Lower leg skin (tissue), 4 donors: ENCODE measurements around the gene PEX14. TPM values are rescaled to one million over a fixed set of nuclear protein-coding genes. Genes with fewer than 3 reads are reported as not detected.

ENCODE experiments used
- DNase-seq, 2 donors: peaks; one replicate each; pipeline ENCODE4 v3.0.0-alpha.2; 2019; ENCODE audit warnings: low spot score in 2 of 2
- H3K4me3 ChIP-seq: fragments of 200-600 bp; sonication (generic); 2 replicates; pipeline ENCODE4 v1.5.1; 2017; ENCODE audit warnings: mild to moderate bottlenecking, low read depth; ENCODE audit not compliant: poor library complexity, severe bottlenecking
- CTCF ChIP-seq, 3 donors: fragments of 450-650 bp; IDR thresholded peaks; one replicate each; pipeline ENCODE4 v1.5.1; 2016; ENCODE audit warnings: antibody characterized with exemption in 3 of 3, mild to moderate bottlenecking in 3 of 3, moderate library complexity in 2 of 3
- POLR2A ChIP-seq, 2 donors: fragments of 450-650 bp; IDR thresholded peaks; one replicate each; pipeline ENCODE4 v1.6.1; 2016 to 2017; ENCODE audit warnings: antibody characterized with exemption in 2 of 2, mild to moderate bottlenecking in 1 of 2, moderate library complexity in 1 of 2
- WGBS, 2 donors: methylation state at CpG; one replicate each; pipeline ENCODE4 v1.1.5; 2018; 5-methylcytosine and 5-hydroxymethylcytosine counted together
- intact Hi-C: fragments of 100-400 bp; cut with DNase I; formaldehyde crosslinking; loops from one replicate; pipeline ENCODE4 v1.15.0; 2023; ENCODE audit warnings: low total_unique reads
- total RNA-seq, 4 donors: library from RNA; depleted of rRNA; stranded (reverse); fragments of >200 nt; gene quantifications; one replicate each; pipeline ENCODE4 v1.1.0, GENCODE V29; 2016

Gene PEX14
- total RNA-seq, 4 donors from 2014 or later, result 14.1 to 22.8 (median 18.9) TPM

GRCh38 chr1:10631121-10631810 lies 156.5 kb downstream of the PEX14 start:
- no peak for DNase-seq
- H3K4me3 ChIP-seq, result no peak overlapping the region
- TF ChIP-seq POLR2A (IDR thresholded peaks at IDR 0.05) (no peak), CTCF (IDR thresholded peaks at IDR 0.05) (no peak)
- intact Hi-C loops, result no loop called here
- 86 to 92% methylated on average over 19 to 20 of the region's 20 CpGs for WGBS, 2 donors

DNA sequence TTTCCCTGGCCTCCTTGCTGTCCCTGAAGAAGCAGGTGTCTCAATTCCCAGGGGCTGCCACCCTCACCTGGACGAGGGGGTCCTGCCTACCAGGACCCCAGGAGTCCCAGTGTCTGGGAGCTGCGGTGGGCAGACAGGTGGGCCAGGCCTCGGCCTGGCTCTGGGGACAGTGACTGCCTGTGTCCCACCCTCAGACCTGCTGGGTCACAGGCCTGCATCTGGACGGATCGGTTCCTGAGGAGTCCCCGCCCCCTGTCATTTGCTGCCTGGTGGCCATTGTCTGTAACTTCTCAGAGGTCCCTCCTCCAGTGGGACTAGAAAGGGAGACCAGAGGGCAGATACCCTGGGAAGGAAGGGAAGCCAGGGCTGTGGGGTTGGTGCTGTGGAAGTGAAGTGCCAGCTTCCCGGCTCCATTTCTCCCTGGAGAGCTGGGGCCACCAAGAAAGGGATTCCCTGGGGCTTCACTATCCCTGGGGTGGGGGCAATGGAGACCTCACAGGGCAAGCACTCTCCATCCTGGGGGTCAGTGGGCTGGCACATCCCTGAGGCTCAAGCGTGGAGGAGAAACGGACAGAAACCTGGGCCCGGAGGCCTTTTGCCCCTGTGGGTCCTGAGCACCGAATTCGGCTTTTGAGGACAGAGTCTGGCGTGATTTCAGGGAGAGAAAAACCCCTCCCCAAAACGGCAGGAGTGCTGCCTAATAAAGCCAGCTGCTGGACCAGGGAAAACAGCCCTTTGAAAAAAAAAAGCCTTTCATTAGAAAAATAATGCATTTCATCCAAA lies 157.3 kb downstream of the PEX14 start:
- no peak for DNase-seq
- no peak overlapping the region for H3K4me3 ChIP-seq
- intact Hi-C loops, result no loop called here
- 85% methylated on average over 12 to 14 of the region's 14 CpGs for WGBS, 2 donors
- no peak for TF ChIP-seq CTCF (IDR thresholded peaks at IDR 0.05)

DNA sequence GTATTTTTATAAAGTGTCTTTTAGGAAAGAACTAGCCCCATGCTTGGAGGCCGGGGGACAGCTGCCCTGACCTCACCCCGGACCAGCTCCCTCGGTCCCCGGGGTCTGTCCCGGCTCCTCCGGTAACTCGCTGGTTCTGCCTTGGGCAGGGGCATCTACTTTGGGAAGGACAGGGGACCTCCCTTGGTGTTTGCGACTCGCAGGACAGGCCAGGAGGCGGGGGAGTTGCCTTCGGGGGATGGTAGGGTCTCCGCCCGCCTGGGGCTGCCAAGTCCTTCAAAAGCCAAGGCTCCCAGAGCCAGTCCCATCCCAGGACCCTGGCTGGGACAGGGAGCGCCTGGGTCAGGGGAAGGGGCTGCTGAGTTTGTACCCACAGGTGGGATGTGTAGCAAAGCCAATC lies 157.9 kb downstream of the PEX14 start:
- no peak for DNase-seq
- intact Hi-C loops, result no loop called here
- TF ChIP-seq POLR2A (IDR thresholded peaks at IDR 0.05) (no peak), CTCF (IDR thresholded peaks at IDR 0.05) (no peak)
- 78 to 89% methylated on average over 14 of the region's 14 CpGs for WGBS, 2 donors
- H3K4me3 ChIP-seq, result no peak overlapping the region

- TF ChIP-seq CTCF (IDR thresholded peaks at IDR 0.05), result no peak
- no peak for TF ChIP-seq POLR2A (IDR thresholded peaks at IDR 0.05)
- 82 to 94% methylated on average over 5 to 10 of the region's 10 CpGs for WGBS, 2 donors
- intact Hi-C loops, result no loop called here
- no peak overlapping the region for H3K4me3 ChIP-seq
- DNase-seq, result no peak
These were observed 158.7 kb downstream of the PEX14 start for GRCh38 chr1:10633416-10633815.

GRCh38 chr1:10634075-10634427 lies 159.3 kb downstream of the PEX14 start:
- H3K4me3 ChIP-seq, result no peak overlapping the region
- WGBS, 2 donors, result 71 to 81% methylated on average over 6 to 8 of the region's 8 CpGs
- TF ChIP-seq POLR2A (IDR thresholded peaks at IDR 0.05) (no peak), CTCF (IDR thresholded peaks at IDR 0.05) (no peak)
- intact Hi-C loops, result no loop called here
- no peak for DNase-seq
